Nephron (organoid): ENCODE results near the gene PEF1.

Experiments used
- H3K27ac Mint-ChIP-seq, 3 experiments: 2 replicates each; pipeline ENCODE4 v1.8.0; 2020; ENCODE audit warnings: mixed read lengths in 3 of 3, mild to moderate bottlenecking in 2 of 3, moderate library complexity in 1 of 3
- H3K27me3 Mint-ChIP-seq: 2 replicates; pipeline ENCODE4 v1.8.0; 2021; ENCODE audit warnings: low read depth, mild to moderate bottlenecking, moderate library complexity, mixed read lengths
- H3K36me3 Mint-ChIP-seq: 2 replicates; pipeline ENCODE4 v1.8.0; 2020; ENCODE audit warnings: low read depth, mixed read lengths
- H3K4me1 Mint-ChIP-seq: 2 replicates; pipeline ENCODE4 v1.8.0; 2020; ENCODE audit warnings: mixed read lengths
- H3K4me3 Mint-ChIP-seq, 3 experiments: 2 replicates each; pipeline ENCODE4 v1.8.0; 2020; ENCODE audit warnings: mild to moderate bottlenecking in 3 of 3, mixed read lengths in 3 of 3, moderate library complexity in 2 of 3
- H3K9me3 Mint-ChIP-seq: 2 replicates; pipeline ENCODE4 v1.8.0; 2020; ENCODE audit warnings: mixed read lengths
- TF ChIP-seq, protein P1 (sequence below), 3 experiments: fragments of 200-600 bp; sonication (generic); IDR thresholded peaks; one replicate each; pipeline ENCODE4 v1.5.0; 2021; ENCODE audit warnings: antibody characterized with exemption in 3 of 3; ENCODE audit not compliant: unreplicated experiment in 3 of 3

The PEF1 gene

DNA sequence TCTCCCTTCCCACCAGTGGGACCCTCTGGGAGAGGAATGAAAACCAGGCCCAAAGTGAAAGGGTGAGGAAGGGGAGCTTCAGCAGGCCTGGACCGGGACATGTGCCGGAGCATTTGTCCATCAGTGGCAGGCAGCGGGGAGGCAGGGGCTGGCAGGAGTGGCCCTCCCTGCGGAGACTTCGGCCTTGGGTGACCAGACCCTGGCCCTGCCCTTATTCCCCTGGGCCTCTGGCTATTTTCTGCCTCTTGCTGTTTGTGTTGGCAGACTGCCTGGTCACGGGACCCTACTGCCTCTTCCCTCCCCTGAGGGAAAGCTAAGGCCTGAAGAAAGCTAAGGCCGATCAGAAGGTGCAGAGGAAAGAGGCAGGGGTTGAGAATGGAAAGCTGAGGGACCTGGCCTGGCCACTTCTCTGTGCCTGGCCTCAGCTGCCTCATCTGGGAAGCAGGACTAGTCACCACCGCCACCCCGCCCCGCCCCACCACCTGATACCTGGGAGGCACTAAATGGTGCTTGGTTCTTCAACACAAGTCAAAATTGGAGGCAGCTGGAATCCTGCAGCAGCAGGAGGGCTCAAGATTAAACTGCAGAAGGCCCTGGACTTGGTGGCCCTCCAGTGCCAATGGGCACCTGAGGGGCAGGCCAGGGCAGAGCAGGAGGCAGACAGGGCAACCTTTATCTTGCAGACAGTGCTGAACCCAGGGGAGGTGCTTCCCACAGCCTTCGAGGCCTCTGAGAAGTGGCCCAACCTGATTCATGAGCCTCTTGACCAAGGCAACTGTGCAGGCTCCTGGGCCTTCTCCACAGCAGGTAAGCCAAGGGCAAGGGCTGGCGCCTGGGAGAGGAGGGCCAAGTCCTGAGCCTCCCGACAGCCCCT is 60.4 kb downstream of the PEF1 start:
- TF ChIP-seq, protein P1, sequence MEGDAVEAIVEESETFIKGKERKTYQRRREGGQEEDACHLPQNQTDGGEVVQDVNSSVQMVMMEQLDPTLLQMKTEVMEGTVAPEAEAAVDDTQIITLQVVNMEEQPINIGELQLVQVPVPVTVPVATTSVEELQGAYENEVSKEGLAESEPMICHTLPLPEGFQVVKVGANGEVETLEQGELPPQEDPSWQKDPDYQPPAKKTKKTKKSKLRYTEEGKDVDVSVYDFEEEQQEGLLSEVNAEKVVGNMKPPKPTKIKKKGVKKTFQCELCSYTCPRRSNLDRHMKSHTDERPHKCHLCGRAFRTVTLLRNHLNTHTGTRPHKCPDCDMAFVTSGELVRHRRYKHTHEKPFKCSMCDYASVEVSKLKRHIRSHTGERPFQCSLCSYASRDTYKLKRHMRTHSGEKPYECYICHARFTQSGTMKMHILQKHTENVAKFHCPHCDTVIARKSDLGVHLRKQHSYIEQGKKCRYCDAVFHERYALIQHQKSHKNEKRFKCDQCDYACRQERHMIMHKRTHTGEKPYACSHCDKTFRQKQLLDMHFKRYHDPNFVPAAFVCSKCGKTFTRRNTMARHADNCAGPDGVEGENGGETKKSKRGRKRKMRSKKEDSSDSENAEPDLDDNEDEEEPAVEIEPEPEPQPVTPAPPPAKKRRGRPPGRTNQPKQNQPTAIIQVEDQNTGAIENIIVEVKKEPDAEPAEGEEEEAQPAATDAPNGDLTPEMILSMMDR (IDR thresholded peaks at IDR 0.05; ENCODE audit: unreplicated experiment in 3 of 3) = no peak
- peaks cover 21% of the 10 kb centered on the region for H3K27me3 Mint-ChIP-seq
- H3K4me1 Mint-ChIP-seq = peaks cover 34% of the 10 kb centered on the region
- H3K4me3 Mint-ChIP-seq = peak overlapping the region in 1 of 3 experiments; percentile 41
- H3K36me3 Mint-ChIP-seq = no peaks in the 10 kb centered on the region
- no peaks in the 10 kb centered on the region for H3K9me3 Mint-ChIP-seq
- peak overlapping the region in 1 of 3 experiments; percentile 59 for H3K27ac Mint-ChIP-seq

DNA sequence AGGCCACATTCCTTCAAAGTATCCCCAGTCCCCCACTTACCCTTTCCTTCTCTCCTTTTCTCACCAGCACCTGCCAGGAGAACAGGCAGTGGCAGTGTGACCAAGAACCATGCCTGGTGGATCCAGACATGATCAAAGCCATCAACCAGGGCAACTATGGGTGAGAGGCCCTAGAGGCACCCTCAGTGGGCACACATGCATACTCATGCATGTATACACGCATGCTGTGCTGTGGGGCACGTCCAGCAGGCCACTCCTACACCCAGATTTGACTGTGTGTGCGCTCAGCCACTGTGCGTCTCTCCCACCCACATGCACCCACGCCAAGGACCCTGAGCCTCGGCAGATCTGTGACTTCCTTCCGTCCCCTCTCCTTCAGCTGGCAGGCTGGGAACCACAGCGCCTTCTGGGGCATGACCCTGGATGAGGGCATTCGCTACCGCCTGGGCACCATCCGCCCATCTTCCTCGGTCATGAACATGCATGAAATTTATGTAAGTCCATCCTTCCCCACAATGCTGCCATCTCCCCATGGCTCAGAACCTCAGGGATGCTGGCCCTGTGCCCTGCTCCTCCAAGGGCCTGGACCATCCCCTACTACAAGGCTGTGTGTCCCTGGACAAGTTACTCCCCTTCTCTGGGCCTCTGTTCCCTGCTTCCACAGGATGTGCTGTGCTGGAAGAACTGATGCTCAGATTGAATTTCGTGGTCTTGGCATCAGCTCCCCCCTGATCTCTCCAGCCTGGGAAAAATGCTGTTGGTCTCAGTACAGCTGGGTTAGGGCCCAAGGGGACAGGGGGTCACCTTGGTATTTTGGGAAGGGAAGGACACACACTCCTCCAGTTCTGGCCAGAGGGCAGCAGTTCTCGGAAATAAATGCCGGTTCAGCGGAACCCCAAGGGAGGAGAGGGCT is 61.3 kb downstream of the PEF1 start:
- Mint-ChIP-seq H3K27ac (peak overlapping the region in 1 of 3 experiments; percentile 59), H3K27me3 (peaks cover 18% of the 10 kb centered on the region), H3K4me3 (peak overlapping the region in 2 of 3 experiments; percentile 6 to 41), H3K9me3 (no peaks in the 10 kb centered on the region), H3K4me1 (peaks cover 32% of the 10 kb centered on the region), H3K36me3 (no peaks in the 10 kb centered on the region)
- TF ChIP-seq, protein P1 (IDR thresholded peaks at IDR 0.05; ENCODE audit: unreplicated experiment in 3 of 3) = no peak

DNA sequence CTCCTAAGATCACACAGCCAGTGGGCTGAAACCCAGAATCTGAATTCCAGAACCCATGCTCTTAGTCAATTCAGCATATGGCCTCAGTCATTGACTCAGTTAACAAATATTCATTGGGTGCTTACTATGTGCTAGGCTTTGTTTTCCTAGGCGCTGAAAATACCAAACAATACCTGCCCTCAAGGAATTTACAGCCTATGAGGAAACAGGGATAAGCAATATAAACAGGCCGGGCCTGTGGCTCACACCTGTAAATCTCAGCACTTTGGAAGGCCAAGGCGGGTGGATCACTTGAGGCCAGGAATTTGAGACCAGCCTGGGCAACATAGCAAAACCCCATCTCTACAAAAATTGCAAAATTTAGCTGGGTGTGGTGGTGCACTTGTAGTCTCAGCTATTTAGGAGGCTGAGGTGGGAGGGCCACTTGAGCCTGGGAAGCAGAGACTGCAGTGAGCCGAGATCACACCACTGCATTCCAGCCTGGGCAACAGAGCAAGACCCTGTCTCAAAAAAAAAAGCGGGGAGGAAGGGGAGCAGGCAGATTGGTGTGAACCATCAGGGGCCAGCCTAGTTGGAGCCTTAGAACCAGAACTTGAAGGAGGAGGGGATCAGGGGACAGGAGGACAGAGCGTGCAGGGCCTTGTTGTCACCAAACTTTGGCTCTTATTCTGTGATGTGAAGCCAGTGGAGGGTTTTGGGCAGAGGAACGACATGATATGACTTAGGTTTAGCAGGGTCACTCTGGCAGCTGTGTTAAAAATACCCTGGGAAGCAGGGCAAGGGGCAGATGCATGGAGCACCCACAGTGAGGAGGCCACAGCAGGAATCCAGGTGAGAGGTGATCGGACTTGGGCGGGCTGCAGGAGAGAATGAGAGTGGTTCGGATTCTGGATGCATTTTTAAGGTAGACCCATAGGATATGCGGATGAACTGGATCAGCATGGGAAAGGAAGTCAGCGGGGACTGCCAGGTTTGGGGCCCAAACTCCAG is 62.6 kb downstream of the PEF1 start:
- Mint-ChIP-seq H3K4me1 (peaks cover 26% of the 10 kb centered on the region), H3K9me3 (no peaks in the 10 kb centered on the region), H3K27me3 (peaks cover 11% of the 10 kb centered on the region), H3K36me3 (no peaks in the 10 kb centered on the region), H3K27ac (peak overlapping the region in 1 of 3 experiments; percentile 15), H3K4me3 (peak overlapping the region in 2 of 3 experiments; percentile 6 to 15)
- TF ChIP-seq, protein P1 (IDR thresholded peaks at IDR 0.05; ENCODE audit: unreplicated experiment in 3 of 3) = no peak

DNA sequence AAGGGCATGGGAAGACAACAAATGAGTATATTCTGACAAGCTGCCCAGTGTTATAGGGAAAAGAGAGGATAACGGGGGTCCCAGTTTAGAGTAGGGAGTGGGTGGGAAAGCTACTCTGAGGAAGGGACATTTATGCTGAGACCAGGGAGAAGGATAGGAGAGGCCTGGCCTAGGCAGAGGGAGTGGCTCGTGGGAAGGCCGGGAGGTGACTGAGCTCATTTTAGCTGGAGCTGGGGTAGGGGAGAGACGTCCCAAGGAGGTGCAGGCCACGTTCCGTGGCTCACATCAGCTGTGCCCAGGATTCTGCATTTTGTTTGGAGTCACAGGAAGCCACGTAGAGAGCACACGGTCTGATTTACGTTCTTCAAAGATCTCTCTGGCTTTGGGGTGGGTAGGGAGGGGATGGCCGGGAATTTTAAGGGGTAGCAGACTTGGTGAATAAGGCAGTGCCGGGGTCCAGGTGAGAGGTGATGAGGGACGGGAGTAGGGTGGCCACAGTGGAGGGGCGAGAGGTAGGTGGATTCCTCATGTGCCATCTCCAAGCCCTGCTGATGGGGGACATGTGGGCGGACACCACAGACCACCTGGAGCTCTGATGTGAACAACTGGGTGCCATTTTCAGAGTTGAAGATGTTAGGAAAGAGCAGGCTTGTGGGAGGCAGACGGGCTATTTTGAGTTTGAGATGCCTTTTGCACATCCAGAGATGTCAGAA is 63.6 kb downstream of the PEF1 start:
- H3K4me3 Mint-ChIP-seq = peak overlapping the region in 2 of 3 experiments; percentile 52 to 70
- H3K27ac Mint-ChIP-seq = no peak overlapping the region
- H3K27me3 Mint-ChIP-seq = peaks cover 11% of the 10 kb centered on the region
- no peaks in the 10 kb centered on the region for H3K36me3 Mint-ChIP-seq
- H3K4me1 Mint-ChIP-seq = peaks cover 31% of the 10 kb centered on the region
- H3K9me3 Mint-ChIP-seq = no peaks in the 10 kb centered on the region
- TF ChIP-seq, protein P1 (IDR thresholded peaks at IDR 0.05; ENCODE audit: unreplicated experiment in 3 of 3) = no peak

DNA sequence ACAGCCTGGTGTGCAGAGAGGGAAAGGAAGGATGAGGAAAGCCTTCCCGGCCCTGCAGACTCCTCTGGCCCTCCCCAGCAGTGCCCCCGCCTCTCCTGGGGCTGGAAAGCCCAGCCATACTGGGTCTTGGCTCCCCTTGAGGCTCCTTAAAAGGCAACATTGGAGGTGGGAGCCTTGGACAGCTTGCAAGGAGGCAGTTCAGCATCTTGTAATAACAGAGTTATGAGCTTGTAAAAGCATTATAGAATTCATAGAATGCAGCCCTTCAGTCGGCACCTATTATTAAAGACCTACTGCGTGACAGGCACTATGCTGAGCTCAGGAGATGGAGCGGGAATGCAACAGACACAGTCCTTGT is 64.2 kb downstream of the PEF1 start:
- Mint-ChIP-seq H3K36me3 (no peaks in the 10 kb centered on the region), H3K27ac (no peak overlapping the region), H3K4me1 (peaks cover 33% of the 10 kb centered on the region), H3K4me3 (peak overlapping the region in 2 of 3 experiments; percentile 70 to 74), H3K9me3 (no peaks in the 10 kb centered on the region), H3K27me3 (peaks cover 8% of the 10 kb centered on the region)
- TF ChIP-seq, protein P1 (IDR thresholded peaks at IDR 0.05; ENCODE audit: unreplicated experiment in 3 of 3) = no peak
